Measurements from ENCODE around the gene CD247. TPM values are rescaled to one million over a fixed set of nuclear protein-coding genes. Genes with fewer than 3 reads are reported as not detected.

Gene CD247
- total and polyA plus RNA-seq, 4 experiments from 2014 or later = 260 to 404 (median 340) TPM

- Mint-ChIP-seq H3K27me3 (no peaks in the 10 kb centered on the region), H3K9me3 (no peaks in the 10 kb centered on the region), H3K36me3 (peaks cover 17 to 29% of the 10 kb centered on the region in 2 donors), H3K4me3 (no peak overlapping the region), H3K4me1 (peaks cover 0 to 11% (median 2%) of the 10 kb centered on the region in 4 donors), H3K27ac (no peak overlapping the region)
- no peak overlapping the region for H3K27ac ChIP-seq (ENCODE audit: low read depth, low read length)
- H3K9me3 ChIP-seq (ENCODE audit: control insufficient read depth in 1 of 2, low read length in 2 of 2) = no peaks in the 10 kb centered on the region
- no peak overlapping the region for H3K4me3 ChIP-seq (ENCODE audit: low read length in 2 of 2)
- H3K27me3 ChIP-seq (ENCODE audit: insufficient read depth, low read length) = no peaks in the 10 kb centered on the region
- CTCF ChIA-PET (ENCODE audit: partially characterized antibody) = interaction anchor here (0.8 to 1.2 kb wide), 3 partner anchors 23 to 122 kb away, joined by 3 to 4 read pairs (median 3); no protein-coding TSS in a partner anchor
- intact Hi-C loops (cut with micrococcal nuclease) = loop anchor here (2.0 kb wide), 1 partner anchor 24 kb away; no protein-coding TSS in a partner anchor
- H3K4me1 ChIP-seq (ENCODE audit: insufficient read depth, low read length) = no peaks in the 10 kb centered on the region
- no peak for DNase-seq
- POLR2A ChIA-PET (ENCODE audit: partially characterized antibody) = interaction anchor here (1.1 kb wide), 1 partner anchor 100 kb away, joined by 3 read pairs; the partner anchor contains the start of gene CD247
- no peaks in the 10 kb centered on the region for H3K36me3 ChIP-seq (ENCODE audit: insufficient read depth, low read length)
Observed at GRCh38 chr1:167418391-167418790, 99.9 kb downstream of the CD247 start.

- ChIA-PET POLR2A (ENCODE audit: partially characterized antibody) (interaction anchor here (1.0 kb wide), 1 partner anchor 31 kb away, joined by 3 read pairs; no protein-coding TSS in a partner anchor), CTCF (ENCODE audit: partially characterized antibody) (interaction anchor here (1.2 to 1.5 kb wide), 2 partner anchors 15 to 18 kb away, joined by 4 read pairs; no protein-coding TSS in a partner anchor)
- DNase-seq = no peak
- Histone ChIP-seq H3K9me3 (ENCODE audit: control insufficient read depth in 1 of 2, low read length in 2 of 2) (no peaks in the 10 kb centered on the region), H3K27ac (ENCODE audit: low read depth, low read length) (no peak overlapping the region), H3K4me3 (ENCODE audit: low read length in 2 of 2) (no peak overlapping the region), H3K4me1 (ENCODE audit: insufficient read depth, low read length) (no peaks in the 10 kb centered on the region), H3K36me3 (ENCODE audit: insufficient read depth, low read length) (peaks cover 6% of the 10 kb centered on the region), H3K27me3 (ENCODE audit: insufficient read depth, low read length) (no peaks in the 10 kb centered on the region)
- Mint-ChIP-seq H3K4me1 (peaks cover 4 to 11% (median 6%) of the 10 kb centered on the region in 4 donors), H3K27me3 (no peaks in the 10 kb centered on the region), H3K4me3 (no peak overlapping the region), H3K36me3 (peaks cover 31 to 46% of the 10 kb centered on the region in 2 donors), H3K27ac (peak overlapping the region in 1 of 7 donors; percentile 42), H3K9me3 (peaks cover 0 to 1% (median 0%) of the 10 kb centered on the region in 8 donors)
- intact Hi-C loops (cut with micrococcal nuclease) = no loop called here
Observed at GRCh38 chr1:167416506-167416905, 101.8 kb downstream of the CD247 start.

GRCh38 chr1:167413328-167413727 lies 105.0 kb downstream of the CD247 start:
- peaks cover 41 to 56% of the 10 kb centered on the region in 2 donors for H3K36me3 Mint-ChIP-seq

GRCh38 chr1:167412920-167413319 lies 105.4 kb downstream of the CD247 start:
- H3K4me1 Mint-ChIP-seq = peaks cover 4 to 11% (median 8%) of the 10 kb centered on the region in 4 donors
- H3K9me3 ChIP-seq (ENCODE audit: control insufficient read depth in 1 of 2, low read length in 2 of 2) = no peaks in the 10 kb centered on the region
- peaks cover 41 to 54% of the 10 kb centered on the region in 2 donors for H3K36me3 Mint-ChIP-seq
- no peak overlapping the region for H3K4me3 ChIP-seq (ENCODE audit: low read length in 2 of 2)
- H3K4me1 ChIP-seq (ENCODE audit: insufficient read depth, low read length) = no peaks in the 10 kb centered on the region
- ChIA-PET CTCF (ENCODE audit: partially characterized antibody) (interaction anchor here (1.0 to 4.4 kb wide), 2 partner anchors 11 to 127 kb away, joined by 3 to 26 read pairs; no protein-coding TSS in a partner anchor), POLR2A (ENCODE audit: partially characterized antibody) (no interaction called here)
- intact Hi-C loops (cut with micrococcal nuclease) = no loop called here
- peaks cover 0 to 1% (median 0%) of the 10 kb centered on the region in 8 donors for H3K9me3 Mint-ChIP-seq
- H3K4me3 Mint-ChIP-seq = no peak overlapping the region
- no peak for DNase-seq
- no peaks in the 10 kb centered on the region for H3K27me3 Mint-ChIP-seq
- H3K27ac Mint-ChIP-seq = peak overlapping the region in 1 of 7 donors; percentile 6
- H3K36me3 ChIP-seq (ENCODE audit: insufficient read depth, low read length) = peaks cover 6% of the 10 kb centered on the region
- no peak overlapping the region for H3K27ac ChIP-seq (ENCODE audit: low read depth, low read length)
- no peaks in the 10 kb centered on the region for H3K27me3 ChIP-seq (ENCODE audit: insufficient read depth, low read length)

More at GRCh38 chr1:167413328-167413727, 105.0 kb downstream of the CD247 start:
- DNase-seq = no peak
- H3K4me1 Mint-ChIP-seq = peaks cover 4 to 11% (median 8%) of the 10 kb centered on the region in 4 donors
- H3K4me3 Mint-ChIP-seq = no peak overlapping the region
- no peak overlapping the region for H3K27ac Mint-ChIP-seq
- no peaks in the 10 kb centered on the region for H3K27me3 ChIP-seq (ENCODE audit: insufficient read depth, low read length)
- H3K36me3 ChIP-seq (ENCODE audit: insufficient read depth, low read length) = peaks cover 6% of the 10 kb centered on the region
- intact Hi-C loops (cut with micrococcal nuclease) = no loop called here
- H3K9me3 Mint-ChIP-seq = peaks cover 0 to 1% (median 0%) of the 10 kb centered on the region in 8 donors
- no peaks in the 10 kb centered on the region for H3K9me3 ChIP-seq (ENCODE audit: control insufficient read depth in 1 of 2, low read length in 2 of 2)
- ChIA-PET CTCF (ENCODE audit: partially characterized antibody) (interaction anchor here (1.0 to 4.4 kb wide), 3 partner anchors 11 to 126 kb away, joined by 3 to 26 read pairs (median 3); no protein-coding TSS in a partner anchor), POLR2A (ENCODE audit: partially characterized antibody) (no interaction called here)
- no peak overlapping the region for H3K4me3 ChIP-seq (ENCODE audit: low read length in 2 of 2)
- H3K4me1 ChIP-seq (ENCODE audit: insufficient read depth, low read length) = no peaks in the 10 kb centered on the region
- no peaks in the 10 kb centered on the region for H3K27me3 Mint-ChIP-seq
- H3K27ac ChIP-seq (ENCODE audit: low read depth, low read length) = no peak overlapping the region

GRCh38 chr1:167412072-167412471 lies 106.3 kb downstream of the CD247 start:
- no peak overlapping the region for H3K27ac ChIP-seq (ENCODE audit: low read depth, low read length)
- Mint-ChIP-seq H3K9me3 (peaks cover 0 to 1% (median 0%) of the 10 kb centered on the region in 8 donors), H3K27me3 (no peaks in the 10 kb centered on the region), H3K4me3 (peak overlapping the region in 2 of 8 donors; percentile 18 to 57), H3K27ac (peak overlapping the region in 2 of 7 donors; percentile 33 to 38), H3K36me3 (peaks cover 39 to 54% of the 10 kb centered on the region in 2 donors), H3K4me1 (peaks cover 4 to 9% (median 7%) of the 10 kb centered on the region in 4 donors)
- no peaks in the 10 kb centered on the region for H3K27me3 ChIP-seq (ENCODE audit: insufficient read depth, low read length)
- no peaks in the 10 kb centered on the region for H3K4me1 ChIP-seq (ENCODE audit: insufficient read depth, low read length)
- ChIA-PET CTCF (ENCODE audit: partially characterized antibody) (interaction anchor here (0.8 to 4.4 kb wide), 6 partner anchors 10 to 142 kb away, joined by 3 to 26 read pairs (median 4); no protein-coding TSS in a partner anchor), POLR2A (ENCODE audit: partially characterized antibody) (interaction anchor here (0.6 to 1.4 kb wide), 2 partner anchors 12 to 76 kb away, joined by 3 read pairs; no protein-coding TSS in a partner anchor)
- no peak for DNase-seq
- intact Hi-C loops (cut with micrococcal nuclease) = no loop called here
- H3K4me3 ChIP-seq (ENCODE audit: low read length in 2 of 2) = no peak overlapping the region
- no peaks in the 10 kb centered on the region for H3K9me3 ChIP-seq (ENCODE audit: control insufficient read depth in 1 of 2, low read length in 2 of 2)
- peaks cover 6% of the 10 kb centered on the region for H3K36me3 ChIP-seq (ENCODE audit: insufficient read depth, low read length)

- H3K4me3 Mint-ChIP-seq = no peak overlapping the region
- Histone ChIP-seq H3K27ac (ENCODE audit: low read depth, low read length) (no peak overlapping the region), H3K4me1 (ENCODE audit: insufficient read depth, low read length) (no peaks in the 10 kb centered on the region), H3K36me3 (ENCODE audit: insufficient read depth, low read length) (peaks cover 8% of the 10 kb centered on the region), H3K9me3 (ENCODE audit: control insufficient read depth in 1 of 2, low read length in 2 of 2) (no peaks in the 10 kb centered on the region), H3K4me3 (ENCODE audit: low read length in 2 of 2) (no peak overlapping the region), H3K27me3 (ENCODE audit: insufficient read depth, low read length) (no peaks in the 10 kb centered on the region)
- CTCF ChIA-PET (ENCODE audit: partially characterized antibody) = interaction anchor here (0.8 to 3.1 kb wide), 6 partner anchors 29 to 131 kb away, joined by 3 to 15 read pairs (median 3); no protein-coding TSS in a partner anchor
- no peaks in the 10 kb centered on the region for H3K27me3 Mint-ChIP-seq
- peaks cover 0 to 6% (median 5%) of the 10 kb centered on the region in 4 donors for H3K4me1 Mint-ChIP-seq
- intact Hi-C loops (cut with micrococcal nuclease) = loop anchor here (10.0 kb wide), 1 partner anchor 344 kb away; no protein-coding TSS in a partner anchor
- H3K27ac Mint-ChIP-seq = peak overlapping the region in 2 of 7 donors; percentile 0 to 70
- POLR2A ChIA-PET (ENCODE audit: partially characterized antibody) = no interaction called here
- peaks cover 0 to 1% (median 0%) of the 10 kb centered on the region in 8 donors for H3K9me3 Mint-ChIP-seq
- no peak for DNase-seq
- peaks cover 41 to 46% of the 10 kb centered on the region in 2 donors for H3K36me3 Mint-ChIP-seq
Observed at GRCh38 chr1:167409183-167409582, 109.1 kb downstream of the CD247 start.

GRCh38 chr1:167408355-167408754 lies 110.0 kb downstream of the CD247 start:
- intact Hi-C loops (cut with micrococcal nuclease) = loop anchor here (10.0 kb wide), 1 partner anchor 344 kb away; no protein-coding TSS in a partner anchor
- H3K4me3 ChIP-seq (ENCODE audit: low read length in 2 of 2) = no peak overlapping the region
- ChIA-PET POLR2A (ENCODE audit: partially characterized antibody) (no interaction called here), CTCF (ENCODE audit: partially characterized antibody) (interaction anchor here (0.8 to 3.1 kb wide), 4 partner anchors 30 to 126 kb away, joined by 3 to 15 read pairs (median 3); no protein-coding TSS in a partner anchor)
- Mint-ChIP-seq H3K4me3 (no peak overlapping the region), H3K36me3 (peaks cover 44 to 45% of the 10 kb centered on the region in 2 donors), H3K27ac (peak overlapping the region in 1 of 7 donors; percentile 3), H3K4me1 (peaks cover 0 to 6% (median 5%) of the 10 kb centered on the region in 4 donors), H3K9me3 (peaks cover 0 to 1% (median 0%) of the 10 kb centered on the region in 8 donors), H3K27me3 (no peaks in the 10 kb centered on the region)
- H3K27me3 ChIP-seq (ENCODE audit: insufficient read depth, low read length) = no peaks in the 10 kb centered on the region
- H3K9me3 ChIP-seq (ENCODE audit: control insufficient read depth in 1 of 2, low read length in 2 of 2) = no peaks in the 10 kb centered on the region
- peaks cover 11% of the 10 kb centered on the region for H3K36me3 ChIP-seq (ENCODE audit: insufficient read depth, low read length)
- no peak for DNase-seq
- no peak overlapping the region for H3K27ac ChIP-seq (ENCODE audit: low read depth, low read length)
- no peaks in the 10 kb centered on the region for H3K4me1 ChIP-seq (ENCODE audit: insufficient read depth, low read length)
